WI38 (cell line): ENCODE results near the gene SEMA6A.
A peak's percentile ranks its signal among the peaks of the same experiment; 100 is the strongest.

Experiments used
- H3K4me3 ChIP-seq: 2 replicates; pipeline ENCODE4 v1.5.1; 2011; ENCODE audit warnings: low read depth, mild to moderate bottlenecking, control low read depth, low read length
- CTCF ChIP-seq: IDR thresholded peaks from 2 replicates; pipeline ENCODE4 v1.5.1; 2012; ENCODE audit warnings: low read depth, mild to moderate bottlenecking, control low read depth, low read length

Gene SEMA6A

GRCh38 chr5:116561658-116562057 lies 13.0 kb downstream of the SEMA6A start:
- TF ChIP-seq CTCF: no peak
- H3K4me3 ChIP-seq: no peak overlapping the region

- no peak overlapping the region for H3K4me3 ChIP-seq
- no peak for TF ChIP-seq CTCF
Observed at GRCh38 chr5:116559673-116560164, 14.9 kb downstream of the SEMA6A start.

GRCh38 chr5:116559239-116559638 lies 15.4 kb downstream of the SEMA6A start:
- no peak overlapping the region for H3K4me3 ChIP-seq
- TF ChIP-seq CTCF: no peak

- TF ChIP-seq CTCF: peak; percentile 32; the same call in 1 of the 2 replicates
- no peak overlapping the region for H3K4me3 ChIP-seq
Observed at GRCh38 chr5:116557669-116558271, 16.9 kb downstream of the SEMA6A start.

GRCh38 chr5:116554764-116555163 lies 19.9 kb downstream of the SEMA6A start:
- no peak for TF ChIP-seq CTCF
- no peak overlapping the region for H3K4me3 ChIP-seq

GRCh38 chr5:116553366-116553765 lies 21.3 kb downstream of the SEMA6A start:
- no peak overlapping the region for H3K4me3 ChIP-seq
- no peak for TF ChIP-seq CTCF

- TF ChIP-seq CTCF: no peak
- no peak overlapping the region for H3K4me3 ChIP-seq
Observed at GRCh38 chr5:116550082-116550481, 24.5 kb downstream of the SEMA6A start.
